ENCODE measurements around the gene ITGB7.
A peak's percentile ranks its signal among the peaks of the same experiment; 100 is the strongest.

ITGB7 gene

GRCh38 chr12:53197011-53197640 lies 9.9 kb downstream of the ITGB7 start:
- no peak for DNase-seq

- DNase-seq: no peak
These were observed 10.6 kb downstream of the ITGB7 start for GRCh38 chr12:53196486-53196885.

- no peak for DNase-seq
These were observed 11.3 kb downstream of the ITGB7 start for GRCh38 chr12:53195516-53196420.

GRCh38 chr12:53194973-53195372 lies 12.1 kb downstream of the ITGB7 start:
- DNase-seq: no peak

- DNase-seq: no peak
These were observed 12.9 kb downstream of the ITGB7 start for GRCh38 chr12:53193985-53194716.

- no peak for DNase-seq
These were observed 14.0 kb downstream of the ITGB7 start for GRCh38 chr12:53193040-53193439.

- DNase-seq: no peak
These were observed 14.5 kb downstream of the ITGB7 start for GRCh38 chr12:53192531-53193021.

GRCh38 chr12:53191885-53192530 lies 15.0 kb downstream of the ITGB7 start:
- no peak for DNase-seq

GRCh38 chr12:53191096-53191884 lies 15.8 kb downstream of the ITGB7 start:
- no peak for DNase-seq

GRCh38 chr12:53190108-53190729 lies 16.8 kb downstream of the ITGB7 start:
- DNase-seq: peak in 4 of 56 donors; percentile 13 to 27 (median 14)

GRCh38 chr12:53187145-53187899 lies 19.7 kb downstream of the ITGB7 start:
- DNase-seq: no peak

- no peak for DNase-seq
These were observed 20.3 kb downstream of the ITGB7 start for GRCh38 chr12:53186745-53187144.

GRCh38 chr12:53185582-53186153 lies 21.4 kb downstream of the ITGB7 start:
- DNase-seq: no peak

- DNase-seq: no peak
These were observed 22.2 kb downstream of the ITGB7 start for GRCh38 chr12:53184828-53185227.

GRCh38 chr12:53182903-53183302 lies 24.1 kb downstream of the ITGB7 start:
- no peak for DNase-seq

- DNase-seq: no peak
These were observed 25.1 kb downstream of the ITGB7 start for GRCh38 chr12:53181935-53182334.

- peak in 31 of 56 donors; percentile 61 to 93 (median 79) for DNase-seq
These were observed 26.0 kb downstream of the ITGB7 start for GRCh38 chr12:53180931-53181645.

Data from amygdala (tissue), 56 donors.